Pancreas (tissue), 10 donors: ENCODE results near the gene HIP1R. TPM values are rescaled to one million over a fixed set of nuclear protein-coding genes. Genes with fewer than 3 reads are reported as not detected.
A peak's percentile ranks its signal among the peaks of the same experiment; 100 is the strongest.

Experiments used
- ATAC-seq, 4 donors: fragments of 200-7000 bp; cut with Tn5 transposase; one replicate each; pipeline versions ENCODE4 v1.8.0 to v1.9.1; 2020; ENCODE audit warnings: mild to moderate bottlenecking in 4 of 4, moderate library complexity in 4 of 4
- DNase-seq, 6 donors: peaks; one replicate each; pipeline ENCODE4 v3.0.0-alpha.2; 2020
- FAIRE-seq: peaks from 2 replicates; lab custom pipeline; 2012; peaks lifted over from hg19 to GRCh38; lab: Jason Lieb, UNC
- H3K27ac ChIP-seq, 4 donors: fragments of 200-600 bp; sonication (generic); 1 replicate in 3 of 4; 2 replicates in 1 of 4; pipeline versions ENCODE4 v1.5.0 to v1.8.0; 2020
- H3K27me3 ChIP-seq, 4 donors: fragments of 200-600 bp; one replicate each; pipeline ENCODE4 v1.8.0; 2021
- H3K36me3 ChIP-seq, 3 donors: fragments of 200-600 bp; sonication (generic) in 1 of 3; one replicate each; pipeline versions ENCODE4 v1.5.0 to v1.8.0; 2020 to 2021
- H3K4me1 ChIP-seq, 3 donors: fragments of 200-600 bp; one replicate each; pipeline ENCODE4 v1.8.0; 2021
- H3K4me3 ChIP-seq, 4 donors: fragments of 200-600 bp; sonication (generic) in 2 of 4; one replicate each; pipeline versions ENCODE4 v1.5.0 to v1.8.0; 2020 to 2021
- H3K9me3 ChIP-seq, 4 donors: fragments of 200-600 bp; one replicate each; pipeline ENCODE4 v1.8.0; 2021
- WGBS, 2 donors: extraction: QIAGEN DNeasy Blood & Tissue Kit; methylation state at CpG; one replicate each; pipeline ENCODE4 v1.1.7; 2013; 5-methylcytosine and 5-hydroxymethylcytosine counted together
- intact Hi-C, 3 donors: fragments of 100-400 bp; cut with DNase I; formaldehyde crosslinking; loops; one replicate each; pipeline versions ENCODE4 v1.11.1 to v1.14.2; 2022
- polyA plus RNA-seq, 2 donors: library from polyadenylated mRNA; stranded (reverse); fragments of 200-250 nt; gene quantifications; one replicate each; pipeline ENCODE4 v1.2.3, GENCODE V29; 2013
- total RNA-seq, 6 donors: library from RNA; stranded (reverse); fragmentation: NEBNext Ultra II Directional in 4 of 6; extraction: Animal tissue kit (Norgen Biotek cat#: 25700) in 4 of 6; gene quantifications; one replicate each; pipeline versions ENCODE4 v1.2.1 to v1.2.4, GENCODE V29; 2021 to 2023
- TF ChIP-seq, protein P1 (sequence below), 4 donors: fragments of 200-600 bp; sonication (generic) in 3 of 4; IDR thresholded peaks; one replicate each; pipeline versions ENCODE4 v1.5.0 to v1.8.0; 2021; ENCODE audit warnings: antibody characterized with exemption in 4 of 4
- donor health status: healthy with polysubstance abuse.
- donor health status: DM: no; HTN: no; CAD: no; lungs with moderate emphysema.
- donor health status: DM: no; HTN: no; CAD: no.
- donor health status: control.
- donor health status: control.
- donor health status: Bipolar disorder and iron deficiency.
- donor health status: DM: yes; HTN: yes; CAD: no.
- donor health status: DM: no; HTN: no; CAD: no.
- donor health status: DM: no; HTN: no; CAD: no.
- donor health status: DM: yes; HTN: yes; CAD: no.

HIP1R gene
- total and polyA plus RNA-seq, 8 donors = 41.0 to 206 (median 50.8) TPM

DNA sequence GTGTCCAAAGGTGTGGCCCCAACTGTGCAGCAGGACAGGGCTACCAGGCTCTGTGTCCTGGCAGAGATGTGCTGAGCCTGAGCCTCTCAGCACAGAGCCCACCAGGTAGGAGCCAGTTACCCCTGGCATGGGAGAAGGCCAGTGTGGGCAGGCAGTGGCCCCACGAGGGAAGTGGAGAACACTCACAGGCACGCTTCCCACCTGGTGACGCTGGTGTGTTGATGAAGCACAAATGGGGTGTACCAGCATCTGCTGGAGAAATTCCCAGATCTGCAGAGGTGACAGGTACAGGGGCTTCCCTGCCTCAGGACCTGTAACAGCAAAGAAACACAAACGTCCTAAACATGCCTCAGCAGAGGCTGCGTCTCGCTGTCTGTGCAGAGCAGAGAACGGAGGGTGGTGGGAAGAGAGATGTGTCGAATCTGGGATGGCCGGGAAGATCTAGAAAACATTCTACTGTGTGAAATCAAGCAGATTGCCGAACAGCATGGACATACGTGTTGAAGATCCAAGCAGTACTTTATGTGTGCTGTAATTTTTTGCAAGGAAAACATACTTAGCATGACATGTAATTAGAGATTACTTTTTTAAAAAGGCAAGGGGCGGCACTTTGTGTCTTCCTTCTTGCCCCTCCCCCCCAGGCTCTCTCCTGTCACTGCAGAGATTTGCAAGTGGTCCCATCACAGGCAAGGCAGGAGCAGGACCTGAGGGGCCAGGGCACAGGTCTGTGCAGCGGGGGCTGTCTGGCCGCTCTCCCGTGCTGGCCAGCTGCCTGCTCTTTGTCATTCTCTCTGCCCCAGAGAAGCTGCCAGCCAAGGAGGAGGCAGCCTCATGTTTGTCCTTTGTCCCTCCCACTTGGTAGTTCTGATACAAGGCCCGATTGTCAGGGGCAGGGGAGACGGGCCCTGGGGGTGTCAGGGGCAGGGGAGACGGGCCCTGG lies 17.3 kb downstream of the HIP1R start:
- WGBS, 2 donors = 63 to 68% methylated on average over 18 of the region's 18 CpGs
- intact Hi-C loops = loop anchor here in 1 of 3 donors (10.0 kb wide), 1 partner anchor 102 kb away; no protein-coding TSS in a partner anchor
- Histone ChIP-seq H3K36me3 (peaks cover 0 to 41% (median 15%) of the 10 kb centered on the region in 3 donors), H3K4me3 (no peak overlapping the region), H3K27me3 (no peaks in the 10 kb centered on the region), H3K9me3 (no peaks in the 10 kb centered on the region), H3K27ac (no peak overlapping the region), H3K4me1 (no peaks in the 10 kb centered on the region)
- TF ChIP-seq, protein P1, sequence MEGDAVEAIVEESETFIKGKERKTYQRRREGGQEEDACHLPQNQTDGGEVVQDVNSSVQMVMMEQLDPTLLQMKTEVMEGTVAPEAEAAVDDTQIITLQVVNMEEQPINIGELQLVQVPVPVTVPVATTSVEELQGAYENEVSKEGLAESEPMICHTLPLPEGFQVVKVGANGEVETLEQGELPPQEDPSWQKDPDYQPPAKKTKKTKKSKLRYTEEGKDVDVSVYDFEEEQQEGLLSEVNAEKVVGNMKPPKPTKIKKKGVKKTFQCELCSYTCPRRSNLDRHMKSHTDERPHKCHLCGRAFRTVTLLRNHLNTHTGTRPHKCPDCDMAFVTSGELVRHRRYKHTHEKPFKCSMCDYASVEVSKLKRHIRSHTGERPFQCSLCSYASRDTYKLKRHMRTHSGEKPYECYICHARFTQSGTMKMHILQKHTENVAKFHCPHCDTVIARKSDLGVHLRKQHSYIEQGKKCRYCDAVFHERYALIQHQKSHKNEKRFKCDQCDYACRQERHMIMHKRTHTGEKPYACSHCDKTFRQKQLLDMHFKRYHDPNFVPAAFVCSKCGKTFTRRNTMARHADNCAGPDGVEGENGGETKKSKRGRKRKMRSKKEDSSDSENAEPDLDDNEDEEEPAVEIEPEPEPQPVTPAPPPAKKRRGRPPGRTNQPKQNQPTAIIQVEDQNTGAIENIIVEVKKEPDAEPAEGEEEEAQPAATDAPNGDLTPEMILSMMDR (IDR thresholded peaks at IDR 0.05) = no peak
- FAIRE-seq = no peak
- DNase-seq = peak in 1 of 6 donors; percentile 24
- peak in 2 of 4 donors; percentile 25 to 37 for ATAC-seq

DNA sequence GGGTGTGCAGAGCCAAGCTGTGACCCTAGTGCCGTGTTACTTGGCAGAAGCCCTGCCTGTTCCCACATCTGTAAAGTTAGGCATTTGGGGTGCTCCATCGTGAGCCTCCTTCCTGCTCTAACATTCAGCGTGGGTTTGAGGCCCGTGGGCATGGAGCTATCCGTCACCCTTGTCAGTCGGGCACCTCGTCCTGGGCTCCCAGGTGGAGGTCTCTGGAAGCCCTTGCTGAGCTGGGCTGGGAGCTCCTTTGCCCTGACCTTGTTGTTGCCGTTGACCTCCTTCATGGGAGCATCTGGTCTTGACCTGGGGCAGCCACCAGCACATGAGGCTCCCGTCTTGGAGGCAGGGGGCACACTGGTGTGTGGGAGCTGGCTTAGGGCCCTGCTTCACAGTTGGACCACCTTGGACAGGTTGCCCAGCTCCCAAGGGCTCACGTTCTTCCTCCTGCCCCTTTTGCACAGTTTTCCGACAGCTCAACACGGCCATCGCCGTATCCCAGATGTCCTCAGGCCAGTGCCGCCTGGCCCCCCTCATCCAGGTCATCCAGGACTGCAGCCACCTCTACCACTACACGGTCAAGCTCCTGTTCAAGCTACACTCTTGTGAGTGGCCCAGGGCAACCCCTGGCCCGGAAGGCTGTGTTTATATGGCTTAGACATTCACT lies 18.5 kb downstream of the HIP1R start:
- peak in 1 of 6 donors; percentile 54 for DNase-seq

DNA sequence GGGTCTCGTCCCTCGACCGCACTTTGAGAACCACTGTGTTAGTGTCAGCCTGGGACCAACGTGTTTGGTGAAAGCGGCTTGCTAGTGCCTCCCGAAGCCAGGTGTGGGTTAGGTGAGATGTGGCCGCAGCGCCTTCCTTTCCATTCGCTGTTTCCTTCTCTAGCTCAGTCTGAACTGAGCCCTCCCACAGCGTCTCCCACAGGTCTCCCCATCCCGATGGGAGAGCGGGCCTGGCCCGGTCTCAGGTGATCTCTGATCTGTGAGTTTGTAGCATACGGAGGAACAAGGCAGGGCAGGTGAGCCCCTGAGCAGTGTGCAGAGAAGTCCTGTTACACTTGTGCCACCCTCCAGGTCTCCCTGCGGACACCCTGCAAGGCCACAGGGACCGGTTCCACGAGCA lies 19.3 kb downstream of the HIP1R start:
- Histone ChIP-seq H3K4me1 (no peaks in the 10 kb centered on the region), H3K27ac (no peak overlapping the region), H3K27me3 (no peaks in the 10 kb centered on the region), H3K36me3 (peaks cover 0 to 47% (median 15%) of the 10 kb centered on the region in 3 donors), H3K9me3 (no peaks in the 10 kb centered on the region), H3K4me3 (no peak overlapping the region)
- ATAC-seq (no peak), DNase-seq (peak in 1 of 6 donors; percentile 64), FAIRE-seq (no peak)
- intact Hi-C loops = loop anchor here in 1 of 3 donors (10.0 kb wide), 1 partner anchor 100 kb away; no protein-coding TSS in a partner anchor
- TF ChIP-seq, protein P1 (IDR thresholded peaks at IDR 0.05) = no peak
- 95 to 97% methylated on average over 17 of the region's 17 CpGs for WGBS, 2 donors

More for the DNA sequence above, 18.5 kb downstream of the HIP1R start:
- intact Hi-C loops = loop anchor here in 1 of 3 donors (10.0 kb wide), 1 partner anchor 101 kb away; no protein-coding TSS in a partner anchor
- H3K4me1 ChIP-seq = no peaks in the 10 kb centered on the region
- WGBS, 2 donors = 85 to 88% methylated on average over 17 of the region's 17 CpGs
- no peaks in the 10 kb centered on the region for H3K27me3 ChIP-seq
- no peak for FAIRE-seq
- no peaks in the 10 kb centered on the region for H3K9me3 ChIP-seq
- H3K4me3 ChIP-seq = no peak overlapping the region
- peaks cover 0 to 46% (median 15%) of the 10 kb centered on the region in 3 donors for H3K36me3 ChIP-seq
- TF ChIP-seq, protein P1 (IDR thresholded peaks at IDR 0.05) = no peak
- no peak for ATAC-seq
- no peak overlapping the region for H3K27ac ChIP-seq

DNA sequence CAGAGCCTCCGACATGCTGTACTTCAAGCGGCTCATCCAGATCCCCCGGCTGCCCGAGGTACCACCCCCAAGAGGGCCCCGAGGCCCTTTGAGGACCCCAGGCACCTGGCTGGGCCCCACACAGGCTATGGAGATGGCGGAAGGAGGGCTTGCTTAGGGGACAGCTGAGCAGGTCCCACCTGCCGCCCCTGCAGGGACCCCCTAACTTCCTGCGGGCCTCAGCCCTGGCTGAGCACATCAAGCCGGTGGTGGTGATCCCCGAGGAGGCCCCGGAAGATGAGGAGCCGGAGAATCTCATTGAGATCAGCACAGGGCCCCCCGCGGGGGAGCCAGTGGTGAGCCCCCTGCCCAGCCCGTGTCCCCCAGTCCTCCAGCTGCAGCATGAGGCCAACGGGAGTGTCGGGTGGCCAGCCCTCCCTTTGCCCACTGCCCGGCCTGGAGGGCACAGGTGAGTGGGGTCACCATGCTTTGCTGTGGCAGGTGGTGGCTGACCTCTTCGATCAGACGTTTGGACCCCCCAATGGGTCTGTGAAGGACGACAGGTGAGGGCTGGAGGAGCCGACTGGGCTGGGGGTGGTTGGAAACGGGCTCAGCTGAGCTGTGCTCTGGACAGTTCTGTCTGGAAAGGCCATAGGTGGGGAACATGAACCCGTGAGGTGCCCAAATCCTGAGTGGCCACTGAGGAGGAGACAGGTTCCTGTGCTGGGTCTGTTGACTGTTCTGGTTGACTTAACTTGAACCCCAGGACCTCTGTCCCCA lies 20.0 kb downstream of the HIP1R start:
- Histone ChIP-seq H3K27me3 (no peaks in the 10 kb centered on the region), H3K27ac (no peak overlapping the region), H3K4me3 (no peak overlapping the region), H3K36me3 (peaks cover 0 to 45% (median 15%) of the 10 kb centered on the region in 3 donors), H3K4me1 (no peaks in the 10 kb centered on the region), H3K9me3 (no peaks in the 10 kb centered on the region)
- intact Hi-C loops = loop anchor here in 2 of 3 donors (5.0 to 10.0 kb wide), 2 partner anchors 97 to 100 kb away; no protein-coding TSS in a partner anchor
- 91 to 94% methylated on average over 17 to 24 of the region's 24 CpGs for whole genome bisulfite sequencing, 2 donors
- DNase-seq = peak in 1 of 6 donors; percentile 67
- FAIRE-seq = no peak
- TF ChIP-seq, protein P1 (IDR thresholded peaks at IDR 0.05) = no peak
- no peak for ATAC-seq
